ENCODE measurements around the gene GNLY.

DNA sequence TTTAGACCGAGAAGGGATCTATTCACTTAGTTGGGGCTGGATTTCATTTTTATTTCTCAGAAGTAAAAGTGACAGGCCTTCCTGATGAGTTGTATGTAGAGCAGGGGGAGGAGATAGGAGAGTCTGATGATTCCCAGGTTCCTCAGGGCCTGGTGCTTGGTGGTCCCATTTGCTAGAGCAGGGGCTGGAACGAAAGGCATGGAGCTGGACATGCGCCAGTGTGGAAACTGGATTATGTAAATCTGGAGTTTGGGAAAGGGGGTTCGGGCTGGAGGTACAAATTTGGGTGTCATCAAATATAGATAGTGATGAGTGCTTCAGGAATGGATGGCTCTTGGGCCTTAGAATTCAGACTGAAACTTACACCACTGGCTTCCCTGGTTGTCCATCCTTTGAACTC, 27.5 kb downstream of the GNLY start:
- TF ChIP-seq CTCF (IDR thresholded peaks at IDR 0.05) (no peak), EZH2 (IDR thresholded peaks at IDR 0.05) (no peak), EZH2phosphoT487 (IDR thresholded peaks at IDR 0.05) (no peak)
